SJSA1 (cell line): ENCODE measurements around the gene ZNF185. TPM values are rescaled to one million over a fixed set of nuclear protein-coding genes. Genes with fewer than 3 reads are reported as not detected.
A peak's percentile ranks its signal among the peaks of the same experiment; 100 is the strongest.

ENCODE experiments used
- DNase-seq, 2 experiments: peaks; one replicate each; pipeline ENCODE4 v3.0.0-alpha.2; 2015 to 2020; ENCODE audit warnings: low spot score in 2 of 2, low read depth in 1 of 2
- H3K27ac ChIP-seq: fragments of 250-450 bp; sonication (Bioruptor Pico); 2 replicates; pipeline ENCODE4 v1.5.1; 2020; ENCODE audit warnings: mild to moderate bottlenecking, moderate library complexity
- H3K27me3 ChIP-seq: fragments of 250-450 bp; sonication (Bioruptor Pico); replicated peaks from 2 replicates; pipeline ENCODE4 v1.5.1; 2020; ENCODE audit warnings: mild to moderate bottlenecking, moderate library complexity
- H3K36me3 ChIP-seq: fragments of 250-450 bp; sonication (Bioruptor Pico); 2 replicates; pipeline ENCODE4 v1.5.1; 2020; ENCODE audit warnings: mild to moderate bottlenecking
- H3K4me1 ChIP-seq: fragments of 250-450 bp; sonication (Bioruptor Pico); replicated peaks from 2 replicates; pipeline ENCODE4 v1.6.1; 2021; ENCODE audit warnings: mild to moderate bottlenecking
- H3K4me3 ChIP-seq: fragments of 250-450 bp; sonication (Bioruptor Pico); 2 replicates; pipeline ENCODE4 v1.5.1; 2020; ENCODE audit warnings: mild to moderate bottlenecking
- H3K9me3 ChIP-seq: fragments of 250-450 bp; sonication (Bioruptor Pico); replicated peaks from 2 replicates; pipeline ENCODE4 v1.5.1; 2020; ENCODE audit warnings: mild to moderate bottlenecking
- total RNA-seq: library from RNA; depleted of rRNA; stranded (reverse); fragments of >200 nt; shearing (Covaris generic); gene quantifications from 2 replicates; pipeline ENCODE4 v1.2.3, GENCODE V29; 2014

The ZNF185 gene
- total RNA-seq, 1 experiment from 2014 or later = 9.8 TPM

GRCh38 chrX:152878976-152879755, 18.7 kb upstream of the ZNF185 start:
- H3K27me3 ChIP-seq = no peaks in the 10 kb centered on the region
- no peak for DNase-seq
- no peaks in the 10 kb centered on the region for H3K36me3 ChIP-seq

GRCh38 chrX:152881289-152881688, 16.6 kb upstream of the ZNF185 start:
- Histone ChIP-seq H3K9me3 (no peaks in the 10 kb centered on the region), H3K36me3 (no peaks in the 10 kb centered on the region), H3K4me1 (no peaks in the 10 kb centered on the region), H3K27me3 (no peaks in the 10 kb centered on the region), H3K4me3 (no peak overlapping the region), H3K27ac (no peak overlapping the region)
- DNase-seq = no peak

More at GRCh38 chrX:152878976-152879755, 18.7 kb upstream of the ZNF185 start:
- H3K27ac ChIP-seq = no peak overlapping the region
- no peaks in the 10 kb centered on the region for H3K9me3 ChIP-seq
- H3K4me3 ChIP-seq = no peak overlapping the region
- H3K4me1 ChIP-seq = no peaks in the 10 kb centered on the region

- H3K36me3 ChIP-seq = no peaks in the 10 kb centered on the region
- no peak overlapping the region for H3K27ac ChIP-seq
- no peaks in the 10 kb centered on the region for H3K9me3 ChIP-seq
- H3K27me3 ChIP-seq = no peaks in the 10 kb centered on the region
- no peak for DNase-seq
- no peaks in the 10 kb centered on the region for H3K4me1 ChIP-seq
- no peak overlapping the region for H3K4me3 ChIP-seq
Measured at GRCh38 chrX:152884171-152884570, 13.7 kb upstream of the ZNF185 start.

- Histone ChIP-seq H3K36me3 (no peaks in the 10 kb centered on the region), H3K4me1 (no peaks in the 10 kb centered on the region), H3K4me3 (no peak overlapping the region), H3K27ac (no peak overlapping the region), H3K9me3 (no peaks in the 10 kb centered on the region), H3K27me3 (no peaks in the 10 kb centered on the region)
- no peak for DNase-seq
Measured at GRCh38 chrX:152886716-152887115, 11.2 kb upstream of the ZNF185 start.

- H3K36me3 ChIP-seq = no peaks in the 10 kb centered on the region
- H3K27me3 ChIP-seq = no peaks in the 10 kb centered on the region
- no peaks in the 10 kb centered on the region for H3K9me3 ChIP-seq
- H3K27ac ChIP-seq = no peak overlapping the region
- DNase-seq = no peak
- peaks cover 24% of the 10 kb centered on the region for H3K4me1 ChIP-seq
- H3K4me3 ChIP-seq = no peak overlapping the region
Measured at GRCh38 chrX:152892499-152892898, 5.4 kb upstream of the ZNF185 start.

GRCh38 chrX:152892999-152893891, 4.6 kb upstream of the ZNF185 start:
- no peaks in the 10 kb centered on the region for H3K36me3 ChIP-seq
- no peaks in the 10 kb centered on the region for H3K27me3 ChIP-seq
- no peak overlapping the region for H3K4me3 ChIP-seq
- H3K4me1 ChIP-seq = peaks cover 28% of the 10 kb centered on the region
- DNase-seq = no peak
- no peaks in the 10 kb centered on the region for H3K9me3 ChIP-seq
- no peak overlapping the region for H3K27ac ChIP-seq

GRCh38 chrX:152893980-152894610, 3.8 kb upstream of the ZNF185 start:
- H3K9me3 ChIP-seq = no peaks in the 10 kb centered on the region
- no peak overlapping the region for H3K4me3 ChIP-seq
- H3K27me3 ChIP-seq = no peaks in the 10 kb centered on the region
- no peaks in the 10 kb centered on the region for H3K36me3 ChIP-seq
- H3K27ac ChIP-seq = no peak overlapping the region
- DNase-seq = no peak
- peaks cover 32% of the 10 kb centered on the region for H3K4me1 ChIP-seq

- no peaks in the 10 kb centered on the region for H3K9me3 ChIP-seq
- H3K36me3 ChIP-seq = no peaks in the 10 kb centered on the region
- H3K4me3 ChIP-seq = no peak overlapping the region
- no peak for DNase-seq
- peaks cover 32% of the 10 kb centered on the region for H3K4me1 ChIP-seq
- H3K27ac ChIP-seq = no peak overlapping the region
- H3K27me3 ChIP-seq = no peaks in the 10 kb centered on the region
Measured at GRCh38 chrX:152895121-152895520, 2.7 kb upstream of the ZNF185 start.

- peaks cover 32% of the 10 kb centered on the region for H3K4me1 ChIP-seq
- H3K9me3 ChIP-seq = no peaks in the 10 kb centered on the region
- DNase-seq = peak; percentile 44 to 49
- no peak overlapping the region for H3K4me3 ChIP-seq
- H3K27me3 ChIP-seq = no peaks in the 10 kb centered on the region
- H3K36me3 ChIP-seq = no peaks in the 10 kb centered on the region
- peak overlapping the region; percentile 69 for H3K27ac ChIP-seq
Measured at GRCh38 chrX:152895724-152896420, 2.0 kb upstream of the ZNF185 start.

GRCh38 chrX:152896450-152896849, 1.4 kb upstream of the ZNF185 start:
- Histone ChIP-seq H3K4me1 (peaks cover 32% of the 10 kb centered on the region), H3K27ac (peak overlapping the region; percentile 69), H3K27me3 (no peaks in the 10 kb centered on the region), H3K36me3 (no peaks in the 10 kb centered on the region), H3K9me3 (no peaks in the 10 kb centered on the region), H3K4me3 (no peak overlapping the region)
- DNase-seq = peak; percentile 64 to 69

GRCh38 chrX:152898442-152898841, 575 bp downstream of the ZNF185 start:
- no peaks in the 10 kb centered on the region for H3K9me3 ChIP-seq
- H3K36me3 ChIP-seq = no peaks in the 10 kb centered on the region
- peaks cover 32% of the 10 kb centered on the region for H3K4me1 ChIP-seq
- no peak overlapping the region for H3K27ac ChIP-seq
- no peak for DNase-seq
- no peaks in the 10 kb centered on the region for H3K27me3 ChIP-seq
- peak overlapping the region; percentile 41 for H3K4me3 ChIP-seq

- Histone ChIP-seq H3K36me3 (no peaks in the 10 kb centered on the region), H3K9me3 (no peaks in the 10 kb centered on the region)
- no peak for DNase-seq
Measured at GRCh38 chrX:152899111-152899873, 1.4 kb downstream of the ZNF185 start.

More at GRCh38 chrX:152899111-152899873, 1.4 kb downstream of the ZNF185 start:
- H3K27ac ChIP-seq = no peak overlapping the region
- H3K27me3 ChIP-seq = no peaks in the 10 kb centered on the region
- no peak overlapping the region for H3K4me3 ChIP-seq
- H3K4me1 ChIP-seq = peaks cover 34% of the 10 kb centered on the region
